SW480 (cell line): ENCODE measurements around the gene TUBB4A.
"Not testable (repeated sequence)": the region's sequence is repeated elsewhere in the genome, so short reads cannot be mapped to it uniquely, and the experiment has no call there.

ENCODE experiments used
- DNase-seq: peaks from one replicate; pipeline ENCODE4 v3.0.0-alpha.2; 2016; ENCODE audit warnings: low spot score

Gene TUBB4A

DNA sequence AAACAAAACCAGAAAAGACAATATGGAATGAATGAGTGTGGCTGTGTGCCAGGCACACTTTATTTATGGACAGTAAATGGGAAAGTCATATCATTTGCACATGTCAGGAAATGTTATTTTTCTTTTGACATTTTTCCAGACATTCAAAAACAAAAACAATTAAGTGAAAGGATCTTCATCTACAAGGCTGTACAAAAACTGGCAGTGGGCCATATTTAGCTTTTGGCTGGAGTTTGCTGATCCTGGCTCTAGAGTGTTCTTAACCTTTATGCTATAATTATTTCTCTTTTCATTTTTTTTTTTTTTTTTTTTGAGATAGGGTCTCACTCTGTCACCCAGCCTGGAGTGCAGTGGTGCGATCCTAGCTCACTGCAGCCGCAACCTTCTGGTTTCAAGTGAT is 22.2 kb upstream of the TUBB4A start:
- no peak for DNase-seq

DNA sequence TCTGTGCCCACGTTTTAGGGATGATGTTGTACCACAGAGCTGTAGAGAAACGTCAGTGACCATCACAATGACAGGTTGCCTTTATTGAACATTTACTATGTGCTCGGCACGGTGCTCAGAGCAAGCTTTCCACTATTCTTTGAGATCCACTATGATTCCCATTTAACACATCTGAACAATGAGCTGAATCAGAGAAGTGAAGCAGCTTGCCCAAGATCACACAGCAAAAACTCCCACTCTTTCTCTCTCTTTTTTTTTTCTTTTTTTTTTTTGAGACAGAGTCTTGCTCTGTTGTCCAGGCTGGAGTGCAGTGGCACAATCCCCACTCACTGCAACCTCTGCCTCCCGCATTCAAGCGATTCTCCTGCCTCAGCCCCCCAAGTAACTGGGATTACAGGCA is 20.6 kb upstream of the TUBB4A start:
- DNase-seq: no peak

DNA sequence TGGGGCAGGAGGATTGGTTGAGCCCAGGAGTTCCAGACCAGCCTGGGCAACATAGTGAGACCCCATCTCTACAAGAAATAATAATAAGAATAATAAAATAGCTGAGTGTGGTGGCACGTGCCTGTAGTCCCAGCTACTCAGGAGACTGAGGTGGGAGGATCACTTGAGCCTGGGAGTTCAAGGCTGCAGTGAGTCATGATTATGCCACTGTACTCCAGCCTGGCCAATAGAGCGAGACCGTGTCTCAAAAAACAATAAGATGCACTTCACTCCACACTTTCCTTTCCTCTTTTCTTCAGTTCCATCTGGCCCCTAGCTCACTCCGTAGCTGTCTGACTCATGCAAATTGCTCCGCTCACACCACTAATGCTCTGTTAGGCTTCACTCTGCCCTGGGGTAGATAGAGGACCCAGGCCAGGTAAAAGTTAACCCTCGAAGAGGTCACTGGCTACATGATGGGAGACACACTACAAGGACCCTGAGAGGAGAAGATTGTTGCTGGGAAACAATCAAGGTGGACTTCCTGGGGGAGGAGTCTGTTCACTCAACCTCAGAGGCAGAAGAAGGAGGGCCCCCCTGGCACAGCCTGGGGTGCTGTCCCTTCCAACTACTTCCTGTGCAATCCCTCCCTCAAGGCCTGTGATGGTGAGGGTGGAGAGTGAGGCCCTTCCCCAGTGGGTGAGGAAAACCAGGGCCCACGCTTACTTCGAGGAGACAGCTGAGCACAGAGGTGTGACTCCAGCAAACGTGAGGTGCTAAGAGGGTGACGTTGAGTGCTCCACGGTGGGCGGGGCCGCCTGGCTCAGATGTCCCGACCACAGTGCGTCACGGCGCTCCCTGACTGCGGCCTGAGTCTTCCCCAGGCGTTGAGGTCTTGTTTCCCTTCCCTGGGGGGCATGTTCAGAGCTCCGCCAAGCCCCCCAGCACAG is 19.9 kb upstream of the TUBB4A start:
- DNase-seq: no peak

DNA sequence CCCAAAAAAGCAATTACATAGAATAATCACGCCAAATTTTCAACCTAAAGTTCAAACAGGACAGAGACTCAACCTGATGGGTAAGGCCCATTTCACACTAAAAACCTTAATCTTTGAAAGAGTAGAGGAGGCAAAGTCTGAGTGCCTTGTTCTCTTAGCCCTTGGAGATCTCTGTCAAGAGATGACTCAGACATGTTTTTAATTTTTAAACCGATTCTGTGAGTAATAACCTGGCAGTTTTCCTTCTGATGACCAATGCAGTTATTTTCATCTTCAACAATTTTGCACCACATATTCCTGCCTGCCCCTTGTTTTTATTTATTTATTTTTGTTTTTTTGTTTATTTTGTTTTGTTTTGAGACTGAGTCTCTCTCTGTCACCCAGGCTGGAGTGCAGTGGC is 17.2 kb upstream of the TUBB4A start:
- DNase-seq: no peak

DNA sequence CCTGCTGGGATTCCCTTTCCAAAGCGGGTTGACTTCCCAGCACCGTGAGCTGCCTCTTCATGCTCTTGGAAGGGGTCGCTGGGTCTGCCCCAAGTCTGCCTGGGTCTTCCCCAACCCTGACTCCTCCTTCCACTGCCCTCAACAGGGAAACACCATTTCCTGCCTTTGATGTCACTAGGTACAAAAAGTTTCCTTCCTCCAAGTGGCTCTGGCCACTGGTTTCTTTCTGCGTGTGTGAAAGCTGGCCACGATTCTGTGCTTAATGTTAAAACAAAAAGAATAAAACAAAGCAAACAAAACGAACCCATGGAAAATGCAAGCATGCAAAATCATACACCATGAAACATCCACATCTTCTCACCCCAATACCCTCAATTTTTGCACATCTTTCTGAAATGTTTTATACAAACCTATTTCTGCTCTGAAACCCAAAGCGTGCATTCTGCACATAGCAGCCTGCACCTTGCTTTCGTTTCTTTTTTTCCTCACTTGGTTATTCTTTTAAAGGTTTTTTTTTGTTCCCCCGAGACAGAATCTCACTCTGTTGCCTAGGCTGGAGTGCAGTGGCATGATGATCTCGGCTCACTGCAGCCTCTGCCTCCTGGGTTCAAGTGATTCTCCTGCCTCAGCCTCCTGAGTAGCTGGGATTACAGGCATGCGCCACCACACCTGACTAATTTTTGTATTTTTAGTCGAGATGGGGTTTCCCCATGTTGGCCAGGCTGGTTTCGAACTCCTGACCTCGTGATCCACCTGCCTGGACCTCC is 16.2 kb upstream of the TUBB4A start:
- DNase-seq: no peak

DNA sequence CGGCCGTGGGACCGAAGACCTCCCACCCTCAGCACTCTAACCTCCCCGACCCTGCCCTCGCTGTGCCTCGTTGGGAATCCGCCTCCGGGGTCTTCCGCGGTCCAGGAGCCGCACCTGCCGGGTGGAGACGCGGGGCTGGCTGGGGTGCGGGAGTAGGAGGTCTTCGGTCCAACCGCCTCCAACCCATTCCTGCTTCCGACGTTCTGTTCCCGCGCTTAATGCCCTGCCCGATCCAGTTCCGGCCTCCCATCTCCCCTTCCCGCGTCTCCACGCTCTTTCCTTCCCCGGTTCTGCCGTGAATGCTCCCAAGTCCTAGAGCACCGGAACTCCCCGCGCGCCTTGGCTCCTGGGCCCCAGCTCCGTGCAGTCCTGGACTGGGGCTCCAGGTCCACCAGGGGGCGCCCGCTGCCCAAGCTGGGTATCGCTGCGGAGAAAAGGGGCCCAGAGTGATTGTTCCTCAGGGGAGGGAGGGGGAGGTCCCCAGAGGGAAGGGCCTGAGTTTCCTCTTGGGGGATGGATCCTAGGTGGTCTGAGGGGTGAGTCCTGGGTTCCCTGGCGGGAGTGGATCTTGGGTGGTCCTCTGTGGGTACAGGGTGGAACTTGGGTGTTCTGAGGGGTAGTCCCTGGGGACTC is 14.7 kb upstream of the TUBB4A start:
- DNase-seq: peak; percentile 76

DNA sequence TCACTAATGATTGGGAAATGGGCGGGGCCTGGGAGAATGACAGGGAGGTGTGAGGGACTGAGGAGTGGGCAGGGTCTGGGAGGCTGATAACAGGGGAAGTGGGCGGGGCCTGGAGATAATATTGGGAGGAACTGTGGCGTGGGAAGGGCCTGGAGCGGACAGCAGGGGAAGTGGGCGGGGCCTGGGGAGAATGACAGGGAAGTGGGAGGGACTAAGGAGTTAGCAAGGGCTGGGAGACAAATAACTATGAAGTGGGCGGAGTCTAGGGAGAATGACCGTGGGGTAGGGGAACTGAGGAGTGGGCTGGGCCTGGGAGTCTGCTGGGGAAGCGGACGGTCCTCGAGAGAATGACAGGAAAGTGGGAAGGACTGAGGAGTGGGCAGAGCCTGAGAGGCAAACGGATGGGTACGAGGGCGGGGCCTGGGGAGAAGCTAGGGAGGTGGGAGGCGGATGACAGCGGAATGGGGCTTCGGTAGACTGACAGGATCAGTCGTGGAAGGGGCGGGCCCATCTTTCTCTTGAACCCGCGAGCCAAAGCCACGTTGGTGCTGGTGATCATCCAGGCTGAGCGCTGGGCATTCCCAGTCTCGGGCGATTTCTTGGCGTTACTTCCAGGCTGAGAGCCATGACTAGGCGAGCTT is 14.0 kb upstream of the TUBB4A start:
- DNase-seq: peak; percentile 95

DNA sequence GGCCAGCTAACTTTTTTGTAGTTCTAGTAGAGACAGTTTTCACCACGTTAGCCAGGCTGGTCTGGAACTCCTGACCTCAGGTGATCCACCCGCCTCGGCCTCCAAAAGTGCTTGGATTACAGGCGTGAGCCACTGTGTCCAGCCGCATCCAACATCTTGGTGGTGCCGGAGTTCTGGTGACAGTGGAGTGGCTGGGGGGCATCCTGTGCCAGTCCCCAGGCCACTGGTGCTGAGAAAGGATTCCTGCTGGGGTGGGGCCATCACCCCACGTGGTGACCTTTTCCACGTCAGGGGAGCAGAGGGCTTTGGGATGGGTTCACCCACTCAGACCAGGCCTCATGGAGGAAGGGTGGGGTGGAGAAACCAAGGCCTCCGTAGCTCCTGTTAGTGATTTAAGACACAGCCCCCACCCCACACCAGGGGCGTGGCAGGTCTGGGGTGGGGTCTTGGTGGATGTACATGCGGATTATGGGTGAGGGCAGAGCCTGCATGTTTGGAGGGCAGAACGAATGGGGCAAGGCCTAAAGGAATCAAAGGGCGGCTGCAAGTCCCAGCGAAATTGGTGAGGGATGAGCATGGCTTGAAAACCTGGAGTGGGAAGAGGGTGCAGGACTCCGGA is 12.9 kb upstream of the TUBB4A start:
- no peak for DNase-seq

DNA sequence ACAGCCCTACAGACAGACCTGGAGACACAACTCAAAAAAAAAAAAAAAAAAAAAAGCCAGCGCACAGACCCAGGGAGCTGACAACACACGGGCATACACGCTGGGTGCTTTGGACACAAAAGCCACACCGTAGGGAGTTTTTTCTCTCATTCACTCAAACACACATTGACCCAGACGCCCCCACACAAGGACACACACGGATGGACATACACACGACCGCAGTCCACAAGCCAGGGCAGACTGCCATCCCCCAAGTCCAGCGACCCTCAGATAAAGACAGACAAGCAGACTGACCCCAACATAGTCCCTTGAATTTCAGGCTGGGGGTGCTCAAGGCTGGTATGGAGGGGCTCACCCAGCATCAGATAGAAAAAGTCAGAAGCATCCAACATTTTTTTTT is 12.0 kb upstream of the TUBB4A start:
- no peak for DNase-seq

DNA sequence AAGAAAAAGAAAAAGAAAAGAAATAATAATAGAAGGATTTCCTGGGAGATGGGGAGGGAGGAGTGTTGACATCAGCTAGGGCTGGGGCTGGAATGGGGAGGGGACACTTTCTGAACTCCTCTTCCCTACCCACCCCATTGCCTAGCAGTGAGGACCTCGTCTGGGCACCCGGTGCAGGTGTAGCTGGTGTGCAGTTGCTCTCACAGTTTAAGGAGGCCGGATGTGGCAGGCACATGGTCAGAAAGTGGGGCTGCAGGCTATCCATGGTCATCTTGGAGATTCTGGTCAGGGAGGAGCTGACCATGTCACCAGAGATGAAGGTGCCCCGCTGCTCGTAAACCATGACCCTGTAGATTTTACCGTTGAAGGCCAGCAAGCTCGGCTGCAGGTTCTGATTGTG is 8.5 kb upstream of the TUBB4A start:
- DNase-seq: no peak

DNA sequence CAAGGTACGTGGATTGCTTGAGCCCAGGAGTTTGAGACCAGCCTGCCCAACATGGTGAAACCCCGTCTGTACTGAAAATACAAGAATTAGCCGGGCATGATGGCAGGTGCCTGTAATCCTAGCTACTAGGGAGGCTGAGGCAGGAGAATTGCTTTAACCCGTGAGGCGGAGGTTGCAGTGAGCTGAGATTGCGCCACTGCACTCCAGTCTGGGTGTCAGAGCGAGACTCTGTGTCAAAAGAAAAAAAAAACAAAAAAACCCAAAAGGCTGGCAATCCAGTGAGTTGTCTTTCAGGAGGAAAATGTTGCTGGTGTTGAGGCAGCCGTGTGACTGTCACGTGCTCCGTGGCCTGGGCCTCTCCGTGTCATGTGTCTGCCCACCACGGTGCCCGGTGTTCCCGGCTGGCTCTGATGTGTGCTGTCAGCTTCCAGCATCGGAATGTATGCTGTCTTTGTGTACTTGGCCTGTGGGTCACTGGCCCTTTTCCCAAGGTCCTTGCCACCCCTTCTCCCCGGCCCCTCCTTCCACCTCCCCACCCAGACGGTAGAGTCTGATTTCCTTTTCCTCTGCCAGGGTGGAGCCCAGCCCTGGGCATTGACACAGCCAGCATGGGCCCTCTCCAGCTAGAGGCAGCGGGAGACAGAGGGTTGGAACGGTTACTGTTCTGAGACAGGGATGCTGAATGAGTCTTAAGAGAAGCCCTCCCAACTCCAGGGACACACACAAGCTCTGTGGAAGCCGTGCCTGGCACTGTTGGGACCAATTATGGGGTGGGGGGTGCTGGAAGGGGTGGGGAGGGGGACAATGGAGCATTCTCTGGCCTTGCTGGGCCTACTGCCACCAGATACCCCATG is 7.2 kb upstream of the TUBB4A start:
- DNase-seq: no peak

DNA sequence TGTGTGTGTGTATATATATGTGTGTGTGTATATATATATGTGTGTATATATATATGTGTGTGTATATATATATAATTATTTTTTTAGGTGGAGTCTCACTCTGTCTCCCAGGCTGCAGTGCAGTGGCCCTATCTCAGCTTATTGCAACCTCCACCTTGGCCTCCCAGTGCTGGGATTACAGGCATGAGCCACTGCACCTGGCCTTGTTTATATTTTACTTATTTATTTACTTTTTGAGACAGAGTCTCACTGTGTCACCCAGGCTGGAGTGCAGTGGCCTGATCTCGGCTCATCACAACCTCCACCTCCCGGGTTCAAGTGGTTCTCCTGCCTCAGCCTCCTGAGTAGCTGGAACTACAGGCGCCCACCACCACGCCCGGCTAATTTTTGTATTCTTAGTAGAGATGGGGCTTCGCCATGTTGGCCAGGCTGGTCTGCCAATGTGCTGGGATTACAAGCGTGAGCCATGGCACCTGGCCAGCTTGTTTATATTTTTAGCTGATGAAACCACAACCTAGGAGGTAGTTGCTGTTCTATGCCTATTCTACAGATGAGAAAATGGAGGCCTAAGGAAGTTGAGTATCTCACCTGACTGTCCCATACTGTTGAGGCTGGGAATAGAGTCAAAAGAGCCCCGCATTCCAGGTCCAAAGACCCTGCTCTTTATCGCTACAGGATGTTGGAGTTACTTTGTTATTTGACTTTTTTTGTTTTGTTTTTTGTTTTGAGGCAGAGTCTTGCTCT is 6.1 kb upstream of the TUBB4A start:
- DNase-seq: not testable (repeated sequence)

DNA sequence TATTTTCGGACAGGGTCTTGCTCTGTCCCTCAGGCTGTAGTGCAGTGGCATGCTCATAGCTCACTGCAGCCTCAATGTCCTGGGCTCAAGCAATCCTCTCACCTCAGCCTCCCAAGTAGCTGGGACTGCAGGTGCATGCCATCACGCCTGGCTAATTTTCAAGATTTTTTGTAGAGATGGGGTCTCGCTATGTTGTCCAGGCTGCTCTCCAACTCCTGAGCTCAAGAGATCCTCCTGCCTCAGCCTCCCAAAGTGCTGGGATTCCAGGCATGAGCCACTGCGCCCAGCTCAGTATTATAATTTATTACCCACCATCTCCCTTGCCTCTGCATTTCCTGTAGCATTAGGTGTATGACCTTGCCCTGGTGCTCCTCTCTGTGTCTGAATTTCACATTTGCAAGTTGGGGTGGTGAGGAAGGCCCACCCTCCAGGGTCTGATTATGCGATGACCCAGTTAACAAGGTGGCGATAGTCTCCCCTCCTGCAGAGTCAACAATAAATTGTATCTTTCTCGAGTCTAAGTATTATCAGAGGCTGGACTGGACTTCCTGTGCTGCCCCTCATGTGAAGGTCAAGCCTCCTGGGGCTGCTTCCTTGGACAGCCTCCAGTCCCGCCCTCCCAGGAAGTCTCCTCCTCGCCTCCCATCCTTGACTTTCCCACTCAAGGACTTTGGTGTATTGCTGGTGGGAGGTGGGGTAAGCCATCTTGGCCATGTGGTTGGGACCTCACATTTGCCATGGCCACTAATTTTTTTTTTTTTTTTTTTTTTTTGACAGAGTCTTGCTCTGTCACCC is 1.5 kb upstream of the TUBB4A start:
- no peak for DNase-seq

DNA sequence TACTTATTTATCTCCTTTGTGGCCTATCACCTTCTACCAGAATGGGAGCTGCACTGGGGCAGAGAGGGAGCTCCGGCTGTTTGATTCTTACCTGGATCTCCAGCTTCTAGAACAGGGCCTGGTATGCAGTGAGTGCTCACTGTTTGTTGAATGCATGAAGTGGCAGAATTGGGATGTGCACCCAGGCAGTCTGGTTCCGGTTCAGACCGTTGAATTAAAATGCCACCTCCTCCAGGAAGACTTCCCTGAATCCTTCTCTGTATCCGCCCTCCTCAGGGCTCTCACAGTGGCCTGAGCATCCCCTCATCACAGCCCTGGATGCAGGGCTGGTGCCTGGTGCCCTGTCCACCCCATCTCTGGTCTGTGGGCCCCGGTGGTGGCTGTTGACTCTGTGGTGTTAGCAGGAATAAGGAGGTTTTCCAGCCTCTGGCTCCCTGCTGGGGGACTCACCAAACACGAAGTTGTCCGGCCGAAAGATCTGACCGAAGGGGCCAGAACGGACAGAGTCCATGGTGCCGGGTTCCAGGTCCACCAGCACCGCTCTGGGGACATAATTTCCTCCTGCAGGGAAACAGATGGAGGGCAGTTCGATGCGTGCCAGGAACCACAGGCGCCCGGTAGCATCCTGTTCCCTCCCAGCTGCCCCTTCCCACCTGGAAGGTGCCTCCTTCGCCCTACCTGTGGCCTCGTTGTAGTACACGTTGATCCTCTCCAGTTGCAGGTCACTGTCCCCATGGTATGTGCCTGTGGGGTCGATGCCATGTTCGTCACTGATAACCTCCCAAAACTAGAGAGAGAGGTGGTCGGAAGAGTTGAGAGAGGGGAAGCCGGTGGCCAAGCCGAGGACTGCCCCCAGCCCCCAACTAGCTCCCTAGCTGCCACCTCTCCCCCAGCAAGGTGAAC is 1.0 kb downstream of the TUBB4A start:
- no peak for DNase-seq

DNA sequence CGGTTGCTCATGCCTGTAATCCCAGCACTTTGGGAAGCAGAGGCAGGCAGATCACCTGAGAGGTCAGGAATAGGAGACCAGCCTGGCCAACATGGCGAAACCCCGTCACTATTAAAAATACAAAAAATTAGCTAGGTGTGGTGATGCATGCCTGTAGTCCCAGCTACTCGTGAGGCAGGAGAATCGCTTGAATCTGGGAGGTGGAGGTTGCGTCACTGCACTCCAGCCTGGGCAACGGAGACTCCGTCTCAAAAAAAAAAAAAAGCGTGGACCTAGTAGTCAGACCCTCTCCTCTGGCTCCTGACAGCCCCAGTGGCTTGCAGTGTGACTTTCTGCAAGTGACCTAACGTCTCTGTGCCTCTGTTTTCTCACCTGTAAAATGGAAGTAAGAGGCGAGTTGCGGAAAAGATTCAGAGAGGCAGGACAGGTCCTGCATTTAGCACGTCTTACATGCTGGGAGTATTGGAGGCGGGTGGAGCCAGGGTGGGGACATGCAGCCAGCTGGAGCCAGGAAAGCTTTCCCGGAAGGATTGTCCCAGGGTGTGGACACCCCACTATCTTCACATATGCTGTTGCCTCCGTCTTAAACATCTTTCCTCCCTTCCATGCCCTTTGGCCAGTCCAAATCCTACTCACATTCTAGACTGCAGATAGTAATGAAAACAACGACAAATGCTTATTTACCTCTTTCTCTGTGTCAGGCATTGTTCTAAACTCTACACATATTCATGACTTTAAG is 2.9 kb downstream of the TUBB4A start:
- DNase-seq: no peak

DNA sequence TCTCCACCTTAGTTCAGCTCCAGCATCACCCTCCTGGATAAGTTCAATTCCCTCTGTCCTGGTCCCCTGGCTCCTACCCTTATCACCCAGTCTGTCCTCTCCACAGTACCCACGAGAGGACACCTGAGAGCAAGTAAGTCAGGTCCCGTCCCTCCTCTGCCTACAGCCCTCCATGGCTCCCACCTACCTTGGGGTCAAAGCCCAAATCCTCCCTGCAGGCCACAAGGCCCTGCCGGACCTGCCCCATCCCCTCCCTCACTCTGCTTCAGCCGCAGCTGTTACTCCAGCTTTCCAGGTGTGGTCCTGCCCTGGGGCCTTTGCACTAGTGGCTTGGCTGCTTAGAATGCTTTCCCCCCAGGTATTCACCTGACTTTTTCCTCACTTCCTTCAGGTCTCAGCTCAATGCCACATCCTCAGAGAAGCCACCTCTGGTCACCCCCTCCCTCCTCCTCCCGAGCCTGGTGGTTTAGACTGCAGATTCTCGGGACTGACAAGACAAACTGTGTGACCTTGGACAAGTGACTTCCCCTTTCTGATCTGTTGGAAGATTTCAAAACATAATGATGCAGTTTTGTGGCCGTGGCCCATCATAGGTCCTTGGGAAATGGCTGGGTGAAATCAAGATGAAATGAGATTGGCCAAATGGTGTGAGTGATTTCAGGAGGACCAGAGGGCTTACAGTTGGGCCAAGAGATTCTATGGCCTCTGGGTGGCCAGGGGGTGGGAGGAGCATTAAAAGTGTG is 3.6 kb downstream of the TUBB4A start:
- no peak for DNase-seq

DNA sequence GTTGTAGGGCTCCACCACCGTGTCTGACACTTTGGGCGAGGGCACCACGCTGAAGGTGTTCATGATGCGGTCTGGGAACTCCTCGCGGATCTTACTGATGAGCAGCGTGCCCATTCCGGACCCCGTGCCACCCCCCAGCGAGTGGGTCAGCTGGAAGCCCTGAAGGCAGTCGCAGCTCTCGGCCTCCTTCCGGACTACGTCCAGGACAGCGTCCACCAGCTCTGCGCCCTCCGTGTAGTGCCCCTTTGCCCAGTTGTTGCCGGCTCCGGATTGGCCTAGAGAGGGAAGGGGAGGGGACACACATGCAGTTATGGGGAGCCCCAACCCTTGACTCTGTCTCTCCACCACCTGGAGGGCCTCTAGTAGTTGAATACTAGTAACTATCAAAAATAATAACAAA is 6.2 kb downstream of the TUBB4A start:
- no peak for DNase-seq
